Kidney (tissue), 14 donors: Measurements from ENCODE around the gene HSD17B14. TPM values are rescaled to one million over a fixed set of nuclear protein-coding genes. Genes with fewer than 3 reads are reported as not detected.

Experiments used
- DNase-seq, 5 donors: peaks; one replicate each; pipeline ENCODE4 v3.0.0-alpha.2; 2013 to 2020
- FAIRE-seq: peaks from 2 replicates; lab custom pipeline; 2012; peaks lifted over from hg19 to GRCh38; lab: Jason Lieb, UNC
- H3K27ac ChIP-seq, 2 donors: one replicate each; pipeline ENCODE4 v1.7.0; 2013; ENCODE audit warnings: low read depth in 2 of 2, low read length in 2 of 2, inconsistent platforms in 1 of 2
- H3K27me3 ChIP-seq: one replicate; pipeline ENCODE4 v1.7.1; 2013; ENCODE audit warnings: low read length, inconsistent platforms; ENCODE audit not compliant: control insufficient read depth, insufficient read depth
- H3K36me3 ChIP-seq, 3 donors: one replicate each; pipeline versions ENCODE4 v1.7.0 to v1.7.1; 2013; ENCODE audit warnings: low read length in 3 of 3, control low read depth in 1 of 3, inconsistent platforms in 1 of 3; ENCODE audit not compliant: insufficient read depth in 3 of 3, control insufficient read depth in 2 of 3
- H3K4me1 ChIP-seq, 3 donors: one replicate each; pipeline versions ENCODE4 v1.7.0 to v1.7.1; 2013; ENCODE audit warnings: low read length in 3 of 3, inconsistent platforms in 1 of 3, low read depth in 1 of 3; ENCODE audit not compliant: control insufficient read depth in 2 of 3, insufficient read depth in 2 of 3
- H3K4me3 ChIP-seq, 3 donors: one replicate each; pipeline versions ENCODE4 v1.7.0 to v1.8.1; 2013; ENCODE audit warnings: low read length in 3 of 3, control low read depth in 1 of 3, inconsistent platforms in 1 of 3
- H3K9ac ChIP-seq, 3 donors: one replicate each; pipeline versions ENCODE4 v1.7.0 to v1.7.1; 2013; ENCODE audit warnings: low read length in 3 of 3, control low read depth in 1 of 3, inconsistent platforms in 1 of 3
- H3K9me3 ChIP-seq, 3 donors: one replicate each; pipeline versions ENCODE4 v1.7.0 to v1.7.1; 2013; ENCODE audit warnings: low read length in 3 of 3, control low read depth in 1 of 3, inconsistent platforms in 1 of 3; ENCODE audit not compliant: control insufficient read depth in 2 of 3, insufficient read depth in 1 of 3
- CTCF ChIP-seq: IDR thresholded peaks from 3 replicates; pipeline ENCODE4 v1.5.1; 2012; ENCODE audit warnings: mild to moderate bottlenecking, moderate library complexity, borderline replicate concordance; ENCODE audit not compliant: insufficient read depth; ENCODE audit errors: extremely low read depth
- intact Hi-C: fragments of 100-400 bp; cut with DNase I; formaldehyde crosslinking; loops from one replicate; pipeline ENCODE4 v1.11.1; 2022
- polyA plus RNA-seq: library from polyadenylated mRNA; stranded (reverse); fragments of 350-450 nt; fragmentation: Illumina TruSeq; extraction: RNeasy Lipid Tissue Mini Kit (QIAGEN cat#74804); gene quantifications from one replicate; pipeline ENCODE4 v1.2.3, GENCODE V29; 2014; ENCODE audit warnings: low read depth, low replicate concordance; ENCODE audit not compliant: insufficient read depth
- total RNA-seq: library from RNA; stranded (reverse); fragmentation: NEBNext Ultra II Directional; extraction: Animal tissue kit (Norgen Biotek cat#: 25700); gene quantifications from one replicate; pipeline ENCODE4 v1.2.1, GENCODE V29; 2021
- donor health status: control.
- donor health status: control.
- donor health status: control.
- donor health status: control.
- donor health status: control.
- donor health status: DM: yes; HTN: yes; CAD: no.
- donor health status: Normal renal cell carcinoma (clear cell type).

HSD17B14 gene
- total and polyA plus RNA-seq, 2 donors from 2014 or later, result 5.2 to 141 TPM

- no peak for TF ChIP-seq CTCF
- H3K4me1 ChIP-seq, result peaks cover 0 to 14% (median 10%) of the 10 kb centered on the region in 3 donors
- H3K36me3 ChIP-seq, result peaks cover 0 to 2% (median 0%) of the 10 kb centered on the region in 3 donors
- H3K9me3 ChIP-seq, result no peaks in the 10 kb centered on the region
- intact Hi-C loops, result no loop called here
- no peak for FAIRE-seq
- peak in 2 of 5 donors; percentile 34 to 53 for DNase-seq
- H3K9ac ChIP-seq, result no peak overlapping the region
- no peaks in the 10 kb centered on the region for H3K27me3 ChIP-seq
- H3K4me3 ChIP-seq, result no peak overlapping the region
- H3K27ac ChIP-seq, result peak overlapping the region; percentile 71 to 87
Measured at GRCh38 chr19:48815870-48816501, 20.3 kb downstream of the HSD17B14 start.

- no peak overlapping the region for H3K27ac ChIP-seq
- no peak for DNase-seq
- TF ChIP-seq CTCF, result no peak
- intact Hi-C loops, result no loop called here
- peaks cover 0 to 14% (median 11%) of the 10 kb centered on the region in 3 donors for H3K4me1 ChIP-seq
- H3K9ac ChIP-seq, result no peak overlapping the region
- no peaks in the 10 kb centered on the region for H3K9me3 ChIP-seq
- H3K4me3 ChIP-seq, result no peak overlapping the region
- FAIRE-seq, result no peak
- H3K36me3 ChIP-seq, result peaks cover 0 to 2% (median 0%) of the 10 kb centered on the region in 3 donors
- H3K27me3 ChIP-seq, result no peaks in the 10 kb centered on the region
Measured at GRCh38 chr19:48814895-48815294, 21.4 kb downstream of the HSD17B14 start.

- H3K4me1 ChIP-seq, result peaks cover 0 to 10% (median 9%) of the 10 kb centered on the region in 3 donors
- DNase-seq (peak in 2 of 5 donors; percentile 66 to 75), FAIRE-seq (no peak)
- peaks cover 0 to 2% (median 0%) of the 10 kb centered on the region in 3 donors for H3K36me3 ChIP-seq
- no peak for TF ChIP-seq CTCF
- H3K27ac ChIP-seq, result peak overlapping the region; percentile 91 to 92
- H3K9me3 ChIP-seq, result no peaks in the 10 kb centered on the region
- no peaks in the 10 kb centered on the region for H3K27me3 ChIP-seq
- intact Hi-C loops, result no loop called here
- H3K4me3 ChIP-seq, result no peak overlapping the region
- peak overlapping the region in 1 of 3 donors; percentile 48 for H3K9ac ChIP-seq
Measured at GRCh38 chr19:48813123-48813913, 23.0 kb downstream of the HSD17B14 start.
